Measurements from ENCODE around the gene SMCO4. TPM values are rescaled to one million over a fixed set of nuclear protein-coding genes. Genes with fewer than 3 reads are reported as not detected.

Gene SMCO4
- total RNA-seq, 1 experiment from 2014 or later: 50.1 TPM

DNA sequence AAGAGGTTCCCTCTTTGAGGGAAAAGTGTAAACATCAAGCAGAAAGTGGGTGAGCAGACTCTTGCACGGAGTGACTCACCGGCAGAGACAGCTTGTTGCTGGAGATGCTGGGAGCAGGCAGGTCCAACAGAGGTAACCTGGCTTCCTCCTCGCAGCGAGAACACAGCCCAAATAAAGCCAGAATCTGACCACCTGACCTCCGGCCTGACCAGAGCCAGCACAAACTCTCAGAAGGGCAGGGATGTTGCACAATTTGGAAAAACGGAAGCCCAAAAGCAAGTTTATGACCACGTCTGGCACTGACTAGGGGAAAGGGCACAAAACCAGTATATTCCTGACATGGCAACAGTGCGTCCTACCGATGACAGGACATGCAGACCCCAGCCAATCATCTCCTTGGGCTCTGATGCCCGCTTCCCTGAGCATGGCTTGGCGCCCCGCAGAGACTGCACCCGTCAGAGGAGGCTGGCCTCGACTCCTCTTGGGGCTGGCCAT is 5.4 kb downstream of the SMCO4 start (continued):
- TF ChIP-seq, protein P1, sequence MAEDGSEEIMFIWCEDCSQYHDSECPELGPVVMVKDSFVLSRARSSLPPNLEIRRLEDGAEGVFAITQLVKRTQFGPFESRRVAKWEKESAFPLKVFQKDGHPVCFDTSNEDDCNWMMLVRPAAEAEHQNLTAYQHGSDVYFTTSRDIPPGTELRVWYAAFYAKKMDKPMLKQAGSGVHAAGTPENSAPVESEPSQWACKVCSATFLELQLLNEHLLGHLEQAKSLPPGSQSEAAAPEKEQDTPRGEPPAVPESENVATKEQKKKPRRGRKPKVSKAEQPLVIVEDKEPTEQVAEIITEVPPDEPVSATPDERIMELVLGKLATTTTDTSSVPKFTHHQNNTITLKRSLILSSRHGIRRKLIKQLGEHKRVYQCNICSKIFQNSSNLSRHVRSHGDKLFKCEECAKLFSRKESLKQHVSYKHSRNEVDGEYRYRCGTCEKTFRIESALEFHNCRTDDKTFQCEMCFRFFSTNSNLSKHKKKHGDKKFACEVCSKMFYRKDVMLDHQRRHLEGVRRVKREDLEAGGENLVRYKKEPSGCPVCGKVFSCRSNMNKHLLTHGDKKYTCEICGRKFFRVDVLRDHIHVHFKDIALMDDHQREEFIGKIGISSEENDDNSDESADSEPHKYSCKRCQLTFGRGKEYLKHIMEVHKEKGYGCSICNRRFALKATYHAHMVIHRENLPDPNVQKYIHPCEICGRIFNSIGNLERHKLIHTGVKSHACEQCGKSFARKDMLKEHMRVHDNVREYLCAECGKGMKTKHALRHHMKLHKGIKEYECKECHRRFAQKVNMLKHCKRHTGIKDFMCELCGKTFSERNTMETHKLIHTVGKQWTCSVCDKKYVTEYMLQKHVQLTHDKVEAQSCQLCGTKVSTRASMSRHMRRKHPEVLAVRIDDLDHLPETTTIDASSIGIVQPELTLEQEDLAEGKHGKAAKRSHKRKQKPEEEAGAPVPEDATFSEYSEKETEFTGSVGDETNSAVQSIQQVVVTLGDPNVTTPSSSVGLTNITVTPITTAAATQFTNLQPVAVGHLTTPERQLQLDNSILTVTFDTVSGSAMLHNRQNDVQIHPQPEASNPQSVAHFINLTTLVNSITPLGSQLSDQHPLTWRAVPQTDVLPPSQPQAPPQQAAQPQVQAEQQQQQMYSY (CRISPR knock-in tag; IDR thresholded peaks at IDR 0.05): no peak
- no peak for TF ChIP-seq MYBL2 (CRISPR knock-in tag; IDR thresholded peaks at IDR 0.05)
- no peak for TF ChIP-seq TP53 (CRISPR knock-in tag; IDR thresholded peaks at IDR 0.05)
- TF ChIP-seq, protein P2, sequence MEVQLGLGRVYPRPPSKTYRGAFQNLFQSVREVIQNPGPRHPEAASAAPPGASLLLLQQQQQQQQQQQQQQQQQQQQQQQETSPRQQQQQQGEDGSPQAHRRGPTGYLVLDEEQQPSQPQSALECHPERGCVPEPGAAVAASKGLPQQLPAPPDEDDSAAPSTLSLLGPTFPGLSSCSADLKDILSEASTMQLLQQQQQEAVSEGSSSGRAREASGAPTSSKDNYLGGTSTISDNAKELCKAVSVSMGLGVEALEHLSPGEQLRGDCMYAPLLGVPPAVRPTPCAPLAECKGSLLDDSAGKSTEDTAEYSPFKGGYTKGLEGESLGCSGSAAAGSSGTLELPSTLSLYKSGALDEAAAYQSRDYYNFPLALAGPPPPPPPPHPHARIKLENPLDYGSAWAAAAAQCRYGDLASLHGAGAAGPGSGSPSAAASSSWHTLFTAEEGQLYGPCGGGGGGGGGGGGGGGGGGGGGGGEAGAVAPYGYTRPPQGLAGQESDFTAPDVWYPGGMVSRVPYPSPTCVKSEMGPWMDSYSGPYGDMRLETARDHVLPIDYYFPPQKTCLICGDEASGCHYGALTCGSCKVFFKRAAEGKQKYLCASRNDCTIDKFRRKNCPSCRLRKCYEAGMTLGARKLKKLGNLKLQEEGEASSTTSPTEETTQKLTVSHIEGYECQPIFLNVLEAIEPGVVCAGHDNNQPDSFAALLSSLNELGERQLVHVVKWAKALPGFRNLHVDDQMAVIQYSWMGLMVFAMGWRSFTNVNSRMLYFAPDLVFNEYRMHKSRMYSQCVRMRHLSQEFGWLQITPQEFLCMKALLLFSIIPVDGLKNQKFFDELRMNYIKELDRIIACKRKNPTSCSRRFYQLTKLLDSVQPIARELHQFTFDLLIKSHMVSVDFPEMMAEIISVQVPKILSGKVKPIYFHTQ (CRISPR knock-in tag; IDR thresholded peaks at IDR 0.05): no peak
- TF ChIP-seq, protein P3, sequence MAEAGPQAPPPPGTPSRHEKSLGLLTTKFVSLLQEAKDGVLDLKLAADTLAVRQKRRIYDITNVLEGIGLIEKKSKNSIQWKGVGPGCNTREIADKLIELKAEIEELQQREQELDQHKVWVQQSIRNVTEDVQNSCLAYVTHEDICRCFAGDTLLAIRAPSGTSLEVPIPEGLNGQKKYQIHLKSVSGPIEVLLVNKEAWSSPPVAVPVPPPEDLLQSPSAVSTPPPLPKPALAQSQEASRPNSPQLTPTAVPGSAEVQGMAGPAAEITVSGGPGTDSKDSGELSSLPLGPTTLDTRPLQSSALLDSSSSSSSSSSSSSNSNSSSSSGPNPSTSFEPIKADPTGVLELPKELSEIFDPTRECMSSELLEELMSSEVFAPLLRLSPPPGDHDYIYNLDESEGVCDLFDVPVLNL (CRISPR knock-in tag; IDR thresholded peaks at IDR 0.05; ENCODE audit: borderline replicate concordance, low read depth): no peak
- TF ChIP-seq, protein P4, sequence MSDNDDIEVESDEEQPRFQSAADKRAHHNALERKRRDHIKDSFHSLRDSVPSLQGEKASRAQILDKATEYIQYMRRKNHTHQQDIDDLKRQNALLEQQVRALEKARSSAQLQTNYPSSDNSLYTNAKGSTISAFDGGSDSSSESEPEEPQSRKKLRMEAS (CRISPR knock-in tag; IDR thresholded peaks at IDR 0.05): no peak

DNA sequence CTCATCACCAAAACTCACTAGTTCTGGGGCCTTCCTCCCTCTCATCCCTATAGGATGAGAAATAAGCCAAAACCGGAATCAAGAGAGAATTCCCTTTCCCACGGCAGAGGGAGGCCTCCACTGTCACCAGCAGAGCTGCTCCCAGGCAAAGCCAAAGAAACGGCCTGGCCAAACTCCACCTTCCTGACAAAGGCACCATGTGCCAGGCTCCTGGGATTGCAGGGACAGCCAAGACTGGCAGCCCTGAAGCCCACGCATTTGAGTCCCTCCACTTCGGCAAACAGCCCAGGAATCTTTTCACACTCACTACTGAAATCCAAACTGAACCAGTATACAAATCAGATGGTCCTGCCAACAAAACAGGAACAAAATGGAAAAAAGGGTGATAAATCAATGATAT is 6.1 kb downstream of the SMCO4 start:
- peak overlapping the region; percentile 78; the same call in 1 of the 2 replicates for H3K27ac Mint-ChIP-seq
- no peak for DNase-seq (ENCODE audit: low spot score)
- peaks cover 69% of the 10 kb centered on the region for H3K4me1 Mint-ChIP-seq

More for the DNA sequence above, 6.1 kb downstream of the SMCO4 start:
- H3K9me3 Mint-ChIP-seq: no peaks in the 10 kb centered on the region
- CTCF ChIA-PET: interaction anchor here (0.5 kb wide), 1 partner anchor 8 kb away, joined by 5 read pairs; no protein-coding TSS in a partner anchor
- peaks cover 2% of the 10 kb centered on the region; the same call in 1 of the 2 replicates for H3K36me3 Mint-ChIP-seq
- peak; percentile 36; the same call in 1 of the 2 replicates for ATAC-seq
- no peaks in the 10 kb centered on the region for H3K27me3 Mint-ChIP-seq (ENCODE audit: low read depth)
- H3K4me3 Mint-ChIP-seq: no peak overlapping the region
- POLR2A ChIA-PET: no interaction called here
- TF ChIP-seq ZNF671 (CRISPR knock-in tag; IDR thresholded peaks at IDR 0.05) (no peak), FOXJ3 (CRISPR knock-in tag; IDR thresholded peaks at IDR 0.05; ENCODE audit: borderline replicate concordance) (no peak), FOXK1 (CRISPR knock-in tag; IDR thresholded peaks at IDR 0.05) (no peak), TEAD1 (CRISPR knock-in tag; IDR thresholded peaks at IDR 0.05) (no peak), ZNF423 (CRISPR knock-in tag; IDR thresholded peaks at IDR 0.05) (no peak), ZNF138 (CRISPR knock-in tag; conservative IDR thresholded peaks at IDR 0.05) (no peak)
- TF ChIP-seq, protein P1 (CRISPR knock-in tag; IDR thresholded peaks at IDR 0.05): peak; percentile 33; the same call in 1 of the 2 replicates

All from WTC11 (cell line).